WTC11 (cell line): ENCODE measurements around the gene MVD.

Experiments
- ELF4 ChIP-seq: sonication (generic); formaldehyde crosslinking; IDR thresholded peaks from 2 replicates; pipeline ENCODE4 v1.8.1; 2022; ENCODE audit warnings: low read depth, mild to moderate bottlenecking, moderate library complexity, missing genetic modification reagents
- ESRRA ChIP-seq: sonication (generic); formaldehyde crosslinking; IDR thresholded peaks from 2 replicates; pipeline ENCODE4 v1.8.1; 2022; ENCODE audit warnings: mild to moderate bottlenecking, missing genetic modification reagents, borderline replicate concordance
- FOXK1 ChIP-seq: sonication (generic); formaldehyde crosslinking; IDR thresholded peaks from 2 replicates; pipeline ENCODE4 v1.8.0; 2022; ENCODE audit warnings: mild to moderate bottlenecking, moderate library complexity, missing genetic modification reagents
- JUN ChIP-seq: sonication (generic); formaldehyde crosslinking; IDR thresholded peaks from 2 replicates; pipeline ENCODE4 v1.8.0; 2023; ENCODE audit warnings: mild to moderate bottlenecking, missing genetic modification reagents
- SMAD3 ChIP-seq: sonication (generic); formaldehyde crosslinking; IDR thresholded peaks from 2 replicates; pipeline ENCODE4 v1.8.0; 2022; ENCODE audit warnings: missing genetic modification reagents, mild to moderate bottlenecking, borderline replicate concordance
- SMAD4 ChIP-seq: sonication (generic); formaldehyde crosslinking; IDR thresholded peaks from 2 replicates; pipeline ENCODE4 v1.8.0; 2022; ENCODE audit warnings: mild to moderate bottlenecking, missing genetic modification reagents
- TP53 ChIP-seq: sonication (generic); formaldehyde crosslinking; IDR thresholded peaks from 2 replicates; pipeline ENCODE4 v1.8.1; 2023; ENCODE audit warnings: mild to moderate bottlenecking, missing genetic modification reagents
- ZBTB21 ChIP-seq: sonication (generic); formaldehyde crosslinking; IDR thresholded peaks from 2 replicates; pipeline ENCODE4 v1.8.1; 2023; ENCODE audit warnings: mild to moderate bottlenecking, missing genetic modification reagents, borderline replicate concordance
- TF ChIP-seq, protein P1 (sequence below): fragments of 200-600 bp; IDR thresholded peaks from 2 replicates; pipeline ENCODE4 v1.8.0; 2022; ENCODE audit warnings: antibody characterized with exemption
- TF ChIP-seq, protein P2 (sequence below): sonication (generic); formaldehyde crosslinking; IDR thresholded peaks from 2 replicates; pipeline ENCODE4 v1.8.1; 2023; ENCODE audit warnings: mild to moderate bottlenecking, missing genetic modification reagents
- TF ChIP-seq, protein P3 (sequence below): sonication (generic); formaldehyde crosslinking; IDR thresholded peaks from 2 replicates; pipeline ENCODE4 v1.8.1; 2023; ENCODE audit warnings: mild to moderate bottlenecking, missing genetic modification reagents, moderate library complexity
- TF ChIP-seq, protein P4 (sequence below): sonication (generic); formaldehyde crosslinking; IDR thresholded peaks from 2 replicates; pipeline ENCODE4 v1.8.0; 2022; ENCODE audit warnings: mild to moderate bottlenecking, missing genetic modification reagents
- TF ChIP-seq, protein P5 (sequence below): sonication (generic); formaldehyde crosslinking; IDR thresholded peaks from 2 replicates; pipeline ENCODE4 v1.8.1; 2022; ENCODE audit warnings: low read depth, missing genetic modification reagents, borderline replicate concordance
- TF ChIP-seq, protein P6 (sequence below): sonication (generic); formaldehyde crosslinking; IDR thresholded peaks from 2 replicates; pipeline ENCODE4 v1.8.1; 2023; ENCODE audit warnings: mild to moderate bottlenecking, missing genetic modification reagents, borderline replicate concordance

DNA sequence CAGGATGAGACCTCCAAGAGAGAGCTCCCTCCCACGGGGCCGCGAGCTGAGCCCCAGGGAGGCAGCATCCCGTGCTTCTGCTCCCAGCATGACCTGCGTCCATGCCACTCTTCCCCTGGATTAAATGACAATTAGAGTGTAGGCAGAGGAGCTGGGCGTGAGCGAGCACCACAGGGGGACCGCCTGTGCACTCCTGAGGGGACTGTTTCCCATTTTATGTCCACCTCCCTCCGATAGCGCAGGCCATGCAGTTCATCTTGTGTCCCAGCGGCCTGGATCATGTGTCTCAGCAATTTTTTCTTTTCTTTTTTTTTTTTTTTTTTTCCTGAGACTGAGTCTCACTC lies 30.3 kb downstream of the MVD start:
- TF ChIP-seq ELF4 (CRISPR knock-in tag) (no peak), JUN (CRISPR knock-in tag) (no peak), SMAD3 (no peak), FOXK1 (no peak), TP53 (CRISPR knock-in tag) (no peak), ESRRA (CRISPR knock-in tag) (no peak), ZBTB21 (CRISPR knock-in tag) (no peak), SMAD4 (CRISPR knock-in tag) (no peak)
- TF ChIP-seq, protein P1, sequence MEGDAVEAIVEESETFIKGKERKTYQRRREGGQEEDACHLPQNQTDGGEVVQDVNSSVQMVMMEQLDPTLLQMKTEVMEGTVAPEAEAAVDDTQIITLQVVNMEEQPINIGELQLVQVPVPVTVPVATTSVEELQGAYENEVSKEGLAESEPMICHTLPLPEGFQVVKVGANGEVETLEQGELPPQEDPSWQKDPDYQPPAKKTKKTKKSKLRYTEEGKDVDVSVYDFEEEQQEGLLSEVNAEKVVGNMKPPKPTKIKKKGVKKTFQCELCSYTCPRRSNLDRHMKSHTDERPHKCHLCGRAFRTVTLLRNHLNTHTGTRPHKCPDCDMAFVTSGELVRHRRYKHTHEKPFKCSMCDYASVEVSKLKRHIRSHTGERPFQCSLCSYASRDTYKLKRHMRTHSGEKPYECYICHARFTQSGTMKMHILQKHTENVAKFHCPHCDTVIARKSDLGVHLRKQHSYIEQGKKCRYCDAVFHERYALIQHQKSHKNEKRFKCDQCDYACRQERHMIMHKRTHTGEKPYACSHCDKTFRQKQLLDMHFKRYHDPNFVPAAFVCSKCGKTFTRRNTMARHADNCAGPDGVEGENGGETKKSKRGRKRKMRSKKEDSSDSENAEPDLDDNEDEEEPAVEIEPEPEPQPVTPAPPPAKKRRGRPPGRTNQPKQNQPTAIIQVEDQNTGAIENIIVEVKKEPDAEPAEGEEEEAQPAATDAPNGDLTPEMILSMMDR = no peak
- TF ChIP-seq, protein P2, sequence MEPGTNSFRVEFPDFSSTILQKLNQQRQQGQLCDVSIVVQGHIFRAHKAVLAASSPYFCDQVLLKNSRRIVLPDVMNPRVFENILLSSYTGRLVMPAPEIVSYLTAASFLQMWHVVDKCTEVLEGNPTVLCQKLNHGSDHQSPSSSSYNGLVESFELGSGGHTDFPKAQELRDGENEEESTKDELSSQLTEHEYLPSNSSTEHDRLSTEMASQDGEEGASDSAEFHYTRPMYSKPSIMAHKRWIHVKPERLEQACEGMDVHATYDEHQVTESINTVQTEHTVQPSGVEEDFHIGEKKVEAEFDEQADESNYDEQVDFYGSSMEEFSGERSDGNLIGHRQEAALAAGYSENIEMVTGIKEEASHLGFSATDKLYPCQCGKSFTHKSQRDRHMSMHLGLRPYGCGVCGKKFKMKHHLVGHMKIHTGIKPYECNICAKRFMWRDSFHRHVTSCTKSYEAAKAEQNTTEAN = no peak
- TF ChIP-seq, protein P3, sequence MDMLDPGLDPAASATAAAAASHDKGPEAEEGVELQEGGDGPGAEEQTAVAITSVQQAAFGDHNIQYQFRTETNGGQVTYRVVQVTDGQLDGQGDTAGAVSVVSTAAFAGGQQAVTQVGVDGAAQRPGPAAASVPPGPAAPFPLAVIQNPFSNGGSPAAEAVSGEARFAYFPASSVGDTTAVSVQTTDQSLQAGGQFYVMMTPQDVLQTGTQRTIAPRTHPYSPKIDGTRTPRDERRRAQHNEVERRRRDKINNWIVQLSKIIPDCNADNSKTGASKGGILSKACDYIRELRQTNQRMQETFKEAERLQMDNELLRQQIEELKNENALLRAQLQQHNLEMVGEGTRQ (CRISPR knock-in tag) = no peak
- TF ChIP-seq, protein P4, sequence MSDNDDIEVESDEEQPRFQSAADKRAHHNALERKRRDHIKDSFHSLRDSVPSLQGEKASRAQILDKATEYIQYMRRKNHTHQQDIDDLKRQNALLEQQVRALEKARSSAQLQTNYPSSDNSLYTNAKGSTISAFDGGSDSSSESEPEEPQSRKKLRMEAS (CRISPR knock-in tag) = no peak
- TF ChIP-seq, protein P5, sequence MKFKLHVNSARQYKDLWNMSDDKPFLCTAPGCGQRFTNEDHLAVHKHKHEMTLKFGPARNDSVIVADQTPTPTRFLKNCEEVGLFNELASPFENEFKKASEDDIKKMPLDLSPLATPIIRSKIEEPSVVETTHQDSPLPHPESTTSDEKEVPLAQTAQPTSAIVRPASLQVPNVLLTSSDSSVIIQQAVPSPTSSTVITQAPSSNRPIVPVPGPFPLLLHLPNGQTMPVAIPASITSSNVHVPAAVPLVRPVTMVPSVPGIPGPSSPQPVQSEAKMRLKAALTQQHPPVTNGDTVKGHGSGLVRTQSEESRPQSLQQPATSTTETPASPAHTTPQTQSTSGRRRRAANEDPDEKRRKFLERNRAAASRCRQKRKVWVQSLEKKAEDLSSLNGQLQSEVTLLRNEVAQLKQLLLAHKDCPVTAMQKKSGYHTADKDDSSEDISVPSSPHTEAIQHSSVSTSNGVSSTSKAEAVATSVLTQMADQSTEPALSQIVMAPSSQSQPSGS (CRISPR knock-in tag) = no peak
- TF ChIP-seq, protein P6, sequence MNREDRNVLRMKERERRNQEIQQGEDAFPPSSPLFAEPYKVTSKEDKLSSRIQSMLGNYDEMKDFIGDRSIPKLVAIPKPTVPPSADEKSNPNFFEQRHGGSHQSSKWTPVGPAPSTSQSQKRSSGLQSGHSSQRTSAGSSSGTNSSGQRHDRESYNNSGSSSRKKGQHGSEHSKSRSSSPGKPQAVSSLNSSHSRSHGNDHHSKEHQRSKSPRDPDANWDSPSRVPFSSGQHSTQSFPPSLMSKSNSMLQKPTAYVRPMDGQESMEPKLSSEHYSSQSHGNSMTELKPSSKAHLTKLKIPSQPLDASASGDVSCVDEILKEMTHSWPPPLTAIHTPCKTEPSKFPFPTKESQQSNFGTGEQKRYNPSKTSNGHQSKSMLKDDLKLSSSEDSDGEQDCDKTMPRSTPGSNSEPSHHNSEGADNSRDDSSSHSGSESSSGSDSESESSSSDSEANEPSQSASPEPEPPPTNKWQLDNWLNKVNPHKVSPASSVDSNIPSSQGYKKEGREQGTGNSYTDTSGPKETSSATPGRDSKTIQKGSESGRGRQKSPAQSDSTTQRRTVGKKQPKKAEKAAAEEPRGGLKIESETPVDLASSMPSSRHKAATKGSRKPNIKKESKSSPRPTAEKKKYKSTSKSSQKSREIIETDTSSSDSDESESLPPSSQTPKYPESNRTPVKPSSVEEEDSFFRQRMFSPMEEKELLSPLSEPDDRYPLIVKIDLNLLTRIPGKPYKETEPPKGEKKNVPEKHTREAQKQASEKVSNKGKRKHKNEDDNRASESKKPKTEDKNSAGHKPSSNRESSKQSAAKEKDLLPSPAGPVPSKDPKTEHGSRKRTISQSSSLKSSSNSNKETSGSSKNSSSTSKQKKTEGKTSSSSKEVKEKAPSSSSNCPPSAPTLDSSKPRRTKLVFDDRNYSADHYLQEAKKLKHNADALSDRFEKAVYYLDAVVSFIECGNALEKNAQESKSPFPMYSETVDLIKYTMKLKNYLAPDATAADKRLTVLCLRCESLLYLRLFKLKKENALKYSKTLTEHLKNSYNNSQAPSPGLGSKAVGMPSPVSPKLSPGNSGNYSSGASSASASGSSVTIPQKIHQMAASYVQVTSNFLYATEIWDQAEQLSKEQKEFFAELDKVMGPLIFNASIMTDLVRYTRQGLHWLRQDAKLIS = no peak
